NT2/D1 (cell line): ENCODE results near the gene POLE.

ENCODE experiments used
- DNase-seq: peaks from one replicate; pipeline ENCODE4 v3.0.0-alpha.2; 2011; ENCODE audit warnings: low read depth, low spot score
- H3K27me3 ChIP-seq: 2 replicates; pipeline ENCODE4 v1.6.0; 2011; ENCODE audit warnings: mild to moderate bottlenecking; ENCODE audit not compliant: insufficient read length, insufficient read depth
- H3K36me3 ChIP-seq: 2 replicates; pipeline ENCODE4 v1.6.1; 2011; ENCODE audit warnings: mild to moderate bottlenecking, low read length, mixed read lengths; ENCODE audit not compliant: insufficient read depth, insufficient read length
- H3K4me1 ChIP-seq: 2 replicates; pipeline ENCODE4 v1.5.1; 2011; ENCODE audit not compliant: insufficient read depth, insufficient read length
- H3K4me3 ChIP-seq: 2 replicates; pipeline ENCODE4 v1.5.1; 2011; ENCODE audit warnings: low read depth; ENCODE audit not compliant: insufficient read length
- H3K9ac ChIP-seq: 2 replicates; pipeline ENCODE4 v1.6.0; 2011; ENCODE audit warnings: low read depth; ENCODE audit not compliant: insufficient read length
- H3K9me3 ChIP-seq: 2 replicates; pipeline ENCODE4 v1.5.1; 2011; ENCODE audit warnings: mild to moderate bottlenecking, low read length; ENCODE audit not compliant: insufficient read depth
- SUZ12 ChIP-seq: IDR thresholded peaks from 2 replicates; pipeline ENCODE4 v1.6.1; 2011; ENCODE audit not compliant: insufficient read length, insufficient read depth; ENCODE audit errors: extremely low read depth
- YY1 ChIP-seq: IDR thresholded peaks from 2 replicates; pipeline ENCODE4 v1.6.1; 2011; ENCODE audit not compliant: insufficient read length, insufficient read depth
- ZNF274 ChIP-seq: IDR thresholded peaks from 2 replicates; pipeline ENCODE4 v1.6.1; 2011; ENCODE audit warnings: mild to moderate bottlenecking, low read depth, low read length

The POLE gene

DNA sequence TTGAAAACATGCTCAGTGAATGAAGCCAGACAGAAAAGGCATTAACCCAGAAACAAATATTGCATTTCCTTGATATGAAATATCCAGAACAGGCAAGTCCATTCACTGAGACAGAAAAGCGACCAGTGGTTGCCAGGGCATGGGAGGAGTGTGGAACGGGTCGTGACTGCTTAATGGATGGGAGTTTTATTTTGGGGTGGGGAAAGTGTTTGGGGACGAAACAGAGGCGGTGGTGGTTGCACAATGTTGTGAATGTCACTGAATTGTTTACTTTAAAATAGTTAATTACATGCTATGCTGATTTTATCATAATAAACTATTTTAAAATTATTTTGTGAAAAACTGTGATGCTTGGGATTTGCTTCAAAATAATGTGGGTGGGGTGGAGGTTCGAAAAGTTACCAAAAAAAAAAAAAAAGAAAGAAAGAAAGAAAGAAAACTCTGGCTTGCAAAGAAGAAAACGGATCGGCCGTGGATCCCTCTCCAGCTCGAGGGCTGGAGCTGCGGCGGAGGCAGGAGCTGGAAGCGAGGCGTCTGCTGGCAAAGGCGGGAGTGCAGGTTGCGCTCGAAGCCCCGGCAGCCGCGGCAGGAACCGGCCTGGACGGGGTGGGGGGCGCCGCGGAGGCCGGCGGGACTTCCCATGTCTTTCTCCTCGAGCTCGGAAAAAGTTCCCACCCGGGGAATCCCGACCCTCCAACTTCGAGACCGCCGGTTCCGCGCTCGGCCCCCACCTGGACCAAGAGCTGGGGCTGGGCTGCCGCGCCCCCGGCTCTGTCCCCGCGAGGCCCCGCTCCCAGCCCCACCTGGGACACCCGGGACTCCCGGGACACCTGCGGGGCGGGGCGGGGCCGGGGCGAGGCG is 69.1 kb downstream of the POLE start:
- Histone ChIP-seq H3K9ac (peak overlapping the region; percentile 21), H3K9me3 (peaks cover 25% of the 10 kb centered on the region), H3K36me3 (peaks cover 15% of the 10 kb centered on the region), H3K27me3 (peaks cover 53% of the 10 kb centered on the region), H3K4me3 (peak overlapping the region; percentile 39), H3K4me1 (peaks cover 10% of the 10 kb centered on the region)
- DNase-seq: no peak
- no peak for TF ChIP-seq ZNF274
- no peak for TF ChIP-seq SUZ12
- no peak for TF ChIP-seq YY1

DNA sequence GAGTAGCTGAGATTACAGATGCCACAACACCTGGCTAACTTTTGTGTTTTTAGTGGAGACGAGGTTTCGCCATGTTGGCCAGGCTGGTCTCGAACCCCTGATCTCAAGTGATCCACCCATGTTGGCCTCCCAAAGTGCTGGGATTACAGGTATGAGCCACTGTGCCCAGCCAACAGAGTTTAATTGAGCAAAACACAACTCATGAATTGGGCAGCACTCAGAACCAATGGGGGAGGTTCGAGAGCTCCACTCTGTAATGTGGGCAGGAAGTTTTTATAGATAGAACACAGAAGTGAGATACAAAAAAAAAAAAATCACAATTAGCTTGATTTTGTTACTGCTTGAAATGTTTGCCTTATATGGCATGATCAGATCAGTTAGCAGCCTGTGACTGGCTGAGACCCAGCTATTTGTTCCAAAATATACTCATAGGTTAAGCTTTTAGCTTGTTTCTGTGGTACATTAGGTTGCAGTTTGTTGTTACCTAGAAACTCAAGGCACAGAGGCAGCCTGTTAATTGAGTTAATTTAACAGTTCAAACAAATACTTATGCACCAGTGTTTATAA is 69.9 kb downstream of the POLE start:
- peaks cover 30% of the 10 kb centered on the region for H3K9me3 ChIP-seq
- H3K4me3 ChIP-seq: no peak overlapping the region
- H3K9ac ChIP-seq: no peak overlapping the region
- peaks cover 61% of the 10 kb centered on the region for H3K27me3 ChIP-seq
- H3K4me1 ChIP-seq: peaks cover 2% of the 10 kb centered on the region
- peaks cover 7% of the 10 kb centered on the region for H3K36me3 ChIP-seq
- DNase-seq: no peak
- TF ChIP-seq YY1: no peak
- TF ChIP-seq ZNF274: no peak
- no peak for TF ChIP-seq SUZ12

DNA sequence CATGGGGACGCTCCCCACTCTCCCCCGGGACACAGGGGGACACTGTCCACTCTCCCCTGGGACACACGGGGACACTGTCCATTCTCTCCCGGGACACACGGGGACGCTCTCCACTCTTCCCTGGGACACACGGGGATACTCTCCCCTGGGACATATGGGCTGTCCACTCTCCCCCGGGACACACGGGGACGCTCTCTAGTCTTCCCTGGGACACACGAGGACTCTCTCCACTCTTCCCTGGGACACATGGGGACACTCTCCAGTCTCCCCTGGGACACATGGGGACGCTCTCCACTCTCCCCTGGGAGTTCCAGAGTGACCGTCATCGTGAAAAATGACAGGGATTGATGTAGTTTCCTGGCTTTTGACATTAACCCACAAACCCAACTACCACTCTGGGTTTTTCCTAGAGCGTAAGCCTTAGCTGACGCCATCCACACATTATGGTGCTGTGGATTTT is 71.5 kb downstream of the POLE start:
- no peak for DNase-seq

DNA sequence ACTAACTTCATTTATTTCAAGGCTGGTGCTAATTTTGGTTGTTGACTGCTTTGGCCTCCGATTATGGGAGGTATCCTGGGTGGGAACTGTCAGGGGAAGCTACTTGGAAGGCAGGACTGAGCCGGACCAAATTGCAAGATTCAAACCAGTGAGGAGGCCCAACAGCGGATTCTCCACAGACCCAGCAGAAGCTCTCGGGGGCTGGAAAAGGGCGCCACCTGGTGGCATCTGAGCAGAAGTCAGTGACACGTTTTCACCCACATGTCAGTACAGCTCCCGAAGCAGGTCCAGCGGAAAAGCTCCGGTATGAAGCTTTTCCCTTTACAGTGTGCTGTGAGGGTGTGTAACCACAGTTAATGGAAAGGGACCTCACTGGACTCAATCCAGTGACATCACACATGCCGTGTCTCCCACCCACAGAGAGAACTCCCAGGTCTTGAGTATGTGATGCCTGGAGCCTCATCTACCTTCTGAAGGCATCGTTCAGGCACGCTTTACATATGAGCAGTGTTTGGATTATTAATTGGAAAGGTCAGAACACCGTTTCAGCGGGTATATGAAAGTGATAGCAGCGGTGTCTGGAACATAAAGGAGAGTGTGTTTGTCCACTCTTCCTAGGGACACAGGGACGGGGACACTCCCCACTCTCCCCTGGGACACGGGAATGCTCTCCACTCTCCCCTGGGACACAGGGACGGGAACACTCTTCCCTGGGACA is 72.1 kb downstream of the POLE start:
- Histone ChIP-seq H3K4me3 (no peak overlapping the region), H3K9ac (no peak overlapping the region), H3K27me3 (peaks cover 83% of the 10 kb centered on the region), H3K4me1 (peaks cover 2% of the 10 kb centered on the region), H3K9me3 (peaks cover 44% of the 10 kb centered on the region), H3K36me3 (no peaks in the 10 kb centered on the region)
- TF ChIP-seq ZNF274 (no peak), YY1 (no peak), SUZ12 (no peak)
- DNase-seq: peak; percentile 82

More for the DNA sequence above, 71.5 kb downstream of the POLE start:
- H3K4me1 ChIP-seq: peaks cover 2% of the 10 kb centered on the region
- H3K27me3 ChIP-seq: peaks cover 78% of the 10 kb centered on the region
- no peaks in the 10 kb centered on the region for H3K36me3 ChIP-seq
- TF ChIP-seq YY1 (no peak), ZNF274 (no peak), SUZ12 (no peak)
- H3K9me3 ChIP-seq: peaks cover 44% of the 10 kb centered on the region
- no peak overlapping the region for H3K4me3 ChIP-seq
- H3K9ac ChIP-seq: no peak overlapping the region

GRCh38 chr12:132614029-132614428 is 73.1 kb downstream of the POLE start:
- Histone ChIP-seq H3K4me3 (no peak overlapping the region), H3K9ac (no peak overlapping the region), H3K36me3 (no peaks in the 10 kb centered on the region), H3K4me1 (no peaks in the 10 kb centered on the region), H3K9me3 (peaks cover 44% of the 10 kb centered on the region), H3K27me3 (peaks cover 93% of the 10 kb centered on the region)
- DNase-seq: no peak
- TF ChIP-seq SUZ12: no peak
- TF ChIP-seq YY1: no peak
- TF ChIP-seq ZNF274: no peak

DNA sequence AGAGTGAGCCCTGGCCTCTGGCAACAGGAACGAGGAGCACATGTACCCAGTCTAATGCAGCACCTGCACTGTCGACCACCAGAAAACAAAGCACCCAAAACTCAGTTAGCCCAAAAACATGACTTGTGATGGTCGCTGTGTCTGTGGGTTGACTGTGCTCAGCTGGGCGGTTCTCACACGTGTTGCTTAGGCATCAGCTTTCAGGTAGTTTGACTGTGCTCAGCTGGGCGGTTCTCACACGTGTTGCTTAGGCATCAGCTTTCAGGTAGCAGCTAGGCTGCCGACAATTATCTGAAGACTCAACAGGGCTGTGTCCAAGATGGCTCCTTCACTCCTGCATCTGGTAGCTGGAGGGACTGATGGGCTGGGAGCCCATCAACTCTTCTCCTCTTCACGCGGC is 75.5 kb downstream of the POLE start:
- Histone ChIP-seq H3K27me3 (peaks cover 100% of the 10 kb centered on the region), H3K4me1 (no peaks in the 10 kb centered on the region), H3K36me3 (no peaks in the 10 kb centered on the region), H3K9ac (no peak overlapping the region), H3K9me3 (peaks cover 35% of the 10 kb centered on the region), H3K4me3 (no peak overlapping the region)
- no peak for DNase-seq
- TF ChIP-seq ZNF274 (no peak), SUZ12 (no peak)
